HepG2 (cell line): ENCODE measurements around the gene DPEP3. TPM values are rescaled to one million over a fixed set of nuclear protein-coding genes. Genes with fewer than 3 reads are reported as not detected.

Experiments
- AGO2 ChIP-seq: fragments of 200-400 bp; formaldehyde crosslinking; optimal IDR thresholded peaks from 2 replicates; pipeline ENCODE3; 2017; ENCODE audit warnings: mild to moderate bottlenecking, low read depth, low read length, moderate library complexity
- EEA1 ChIP-seq: sonication (generic); formaldehyde crosslinking; IDR thresholded peaks from 2 replicates; pipeline ENCODE4 v1.5.1; 2020; ENCODE audit warnings: mild to moderate bottlenecking, missing genetic modification reagents, borderline replicate concordance
- HIC2 ChIP-seq: sonication (generic); formaldehyde crosslinking; IDR thresholded peaks from 2 replicates; pipeline ENCODE4 v1.9.0; 2022; ENCODE audit warnings: low read depth, missing genetic modification reagents
- PAX8 ChIP-seq: sonication (generic); formaldehyde crosslinking; IDR thresholded peaks from 2 replicates; pipeline ENCODE4 v1.8.0; 2022; ENCODE audit warnings: mild to moderate bottlenecking, missing genetic modification reagents, borderline replicate concordance
- PHF20 ChIP-seq: sonication (generic); formaldehyde crosslinking; IDR thresholded peaks from 2 replicates; pipeline ENCODE4 v1.5.0; 2020; ENCODE audit warnings: mild to moderate bottlenecking, missing genetic modification reagents
- PRPF4 ChIP-seq: fragments of 200-400 bp; formaldehyde crosslinking; IDR thresholded peaks from 2 replicates; pipeline ENCODE4 v1.6.1; 2016; ENCODE audit warnings: low read length, low read depth; ENCODE audit not compliant: poor library complexity, severe bottlenecking
- RNF2 ChIP-seq: fragments of 450-650 bp; conservative IDR thresholded peaks from 2 replicates; pipeline ENCODE4 v1.6.1; 2016; ENCODE audit warnings: low read depth
- ZC3H13 ChIP-seq: sonication (generic); formaldehyde crosslinking; IDR thresholded peaks from 2 replicates; pipeline ENCODE4 v1.8.1; 2023; ENCODE audit warnings: mild to moderate bottlenecking, missing genetic modification reagents, moderate library complexity
- ZNF609 ChIP-seq: sonication (generic); formaldehyde crosslinking; IDR thresholded peaks from 2 replicates; pipeline ENCODE4 v1.4.0; 2020; ENCODE audit warnings: mild to moderate bottlenecking, missing genetic modification reagents, borderline replicate concordance
- ZNF777 ChIP-seq: sonication (generic); formaldehyde crosslinking; IDR thresholded peaks from 2 replicates; pipeline ENCODE4 v1.4.0; 2020; ENCODE audit warnings: missing genetic modification reagents
- ZNF790 ChIP-seq: sonication (generic); formaldehyde crosslinking; IDR thresholded peaks from 2 replicates; pipeline ENCODE4 v1.8.0; 2022; ENCODE audit warnings: missing genetic modification reagents, mild to moderate bottlenecking, borderline replicate concordance
- polyA plus RNA-seq, 8 experiments: library from polyadenylated mRNA; depleted of rRNA in 3 of 8; stranded (reverse) in 7 of 8; unstranded in 1 of 8; fragments of >200 nt; fragmentation: Illumina TruSeq in 4 of 8; extraction: Trizol in 4 of 8; gene quantifications; 2 replicates each; pipeline versions ENCODE4 v1.2.1 to v1.2.3, GENCODE V29; 2011 to 2016; ENCODE audit warnings: low read depth in 4 of 8, missing spikeins in 1 of 8, mixed read lengths in 1 of 8; ENCODE audit not compliant: insufficient read depth in 1 of 8
- total RNA-seq, 5 experiments: library from RNA; depleted of rRNA; stranded (reverse); fragments of >200 nt; fragmentation: Illumina TruSeq; extraction: Trizol; gene quantifications; 2 replicates each; pipeline ENCODE4 v1.2.3, GENCODE V29; 2016; ENCODE audit warnings: low read depth in 1 of 5
- TF ChIP-seq, protein P1 (sequence below): sonication (generic); formaldehyde crosslinking; IDR thresholded peaks from 2 replicates; pipeline ENCODE4 v1.5.1; 2020; ENCODE audit warnings: mild to moderate bottlenecking, missing genetic modification reagents, moderate library complexity
- TF ChIP-seq, protein P2 (sequence below), 2 experiments: sonication (generic) in 1 of 2; formaldehyde crosslinking in 1 of 2; IDR thresholded peaks; 2 replicates each; pipeline versions ENCODE4 v1.6.1 to v1.9.0; 2014 to 2022; ENCODE audit warnings: antibody characterized with exemption in 1 of 2, borderline replicate concordance in 1 of 2, inconsistent platforms in 1 of 2, low read depth in 1 of 2, missing genetic modification reagents in 1 of 2

The DPEP3 gene
- total and polyA plus RNA-seq, 2 of the 13 experiments (the other 11 are each of a cell fraction or from before 2014, with no cell fraction given), result not detected

- TF ChIP-seq PAX8 (CRISPR knock-in tag) (peak; percentile 86; the same call in 1 of the 2 replicates), RNF2 (peak; percentile 96), HIC2 (CRISPR knock-in tag) (peak; percentile 71; the same call in 1 of the 2 replicates), PHF20 (CRISPR knock-in tag) (peak; percentile 100), AGO2 (peak; percentile 86), ZNF609 (CRISPR knock-in tag) (no peak; the same call in 1 of the 2 replicates), ZNF777 (CRISPR knock-in tag) (peak; percentile 73), PRPF4 (no peak), EEA1 (peak; percentile 89), ZNF790 (CRISPR knock-in tag) (peak; percentile 90; the same call in 1 of the 2 replicates), ZC3H13 (CRISPR knock-in tag) (peak; percentile 65; the same call in 1 of the 2 replicates)
- TF ChIP-seq, protein P1, sequence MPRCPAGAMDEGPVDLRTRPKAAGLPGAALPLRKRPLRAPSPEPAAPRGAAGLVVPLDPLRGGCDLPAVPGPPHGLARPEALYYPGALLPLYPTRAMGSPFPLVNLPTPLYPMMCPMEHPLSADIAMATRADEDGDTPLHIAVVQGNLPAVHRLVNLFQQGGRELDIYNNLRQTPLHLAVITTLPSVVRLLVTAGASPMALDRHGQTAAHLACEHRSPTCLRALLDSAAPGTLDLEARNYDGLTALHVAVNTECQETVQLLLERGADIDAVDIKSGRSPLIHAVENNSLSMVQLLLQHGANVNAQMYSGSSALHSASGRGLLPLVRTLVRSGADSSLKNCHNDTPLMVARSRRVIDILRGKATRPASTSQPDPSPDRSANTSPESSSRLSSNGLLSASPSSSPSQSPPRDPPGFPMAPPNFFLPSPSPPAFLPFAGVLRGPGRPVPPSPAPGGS (CRISPR knock-in tag), result peak; percentile 35
- TF ChIP-seq, protein P2, sequence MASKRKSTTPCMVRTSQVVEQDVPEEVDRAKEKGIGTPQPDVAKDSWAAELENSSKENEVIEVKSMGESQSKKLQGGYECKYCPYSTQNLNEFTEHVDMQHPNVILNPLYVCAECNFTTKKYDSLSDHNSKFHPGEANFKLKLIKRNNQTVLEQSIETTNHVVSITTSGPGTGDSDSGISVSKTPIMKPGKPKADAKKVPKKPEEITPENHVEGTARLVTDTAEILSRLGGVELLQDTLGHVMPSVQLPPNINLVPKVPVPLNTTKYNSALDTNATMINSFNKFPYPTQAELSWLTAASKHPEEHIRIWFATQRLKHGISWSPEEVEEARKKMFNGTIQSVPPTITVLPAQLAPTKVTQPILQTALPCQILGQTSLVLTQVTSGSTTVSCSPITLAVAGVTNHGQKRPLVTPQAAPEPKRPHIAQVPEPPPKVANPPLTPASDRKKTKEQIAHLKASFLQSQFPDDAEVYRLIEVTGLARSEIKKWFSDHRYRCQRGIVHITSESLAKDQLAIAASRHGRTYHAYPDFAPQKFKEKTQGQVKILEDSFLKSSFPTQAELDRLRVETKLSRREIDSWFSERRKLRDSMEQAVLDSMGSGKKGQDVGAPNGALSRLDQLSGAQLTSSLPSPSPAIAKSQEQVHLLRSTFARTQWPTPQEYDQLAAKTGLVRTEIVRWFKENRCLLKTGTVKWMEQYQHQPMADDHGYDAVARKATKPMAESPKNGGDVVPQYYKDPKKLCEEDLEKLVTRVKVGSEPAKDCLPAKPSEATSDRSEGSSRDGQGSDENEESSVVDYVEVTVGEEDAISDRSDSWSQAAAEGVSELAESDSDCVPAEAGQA (IDR thresholded peaks at IDR 0.05; ENCODE audit: low read depth), result peak; percentile 95
- TF ChIP-seq, protein P2 (CRISPR knock-in tag; IDR thresholded peaks at IDR 0.05; ENCODE audit: borderline replicate concordance), result peak; percentile 48
Measured at GRCh38 chr16:68022728-68023537, 42.6 kb upstream of the DPEP3 start, which contains the start of the genes DDX28 and DUS2 (continued).
